Hepatocyte (in vitro differentiated cells): ENCODE measurements around the gene HEBP1. TPM values are rescaled to one million over a fixed set of nuclear protein-coding genes. Genes with fewer than 3 reads are reported as not detected.

Source experiments
- DNase-seq: peaks from one replicate; pipeline ENCODE4 v3.0.0-alpha.2; 2016; ENCODE audit warnings: low spot score
- H2AFZ ChIP-seq: fragments of 200-600 bp; sonication (generic); 2 replicates; pipeline ENCODE4 v1.6.0; 2016; ENCODE audit warnings: antibody characterized with exemption, mild to moderate bottlenecking
- H3K27ac ChIP-seq: fragments of 200-600 bp; sonication (generic); 2 replicates; pipeline ENCODE4 v1.5.1; 2016; ENCODE audit warnings: mild to moderate bottlenecking
- H3K27me3 ChIP-seq: fragments of 200-600 bp; sonication (generic); 2 replicates; pipeline ENCODE4 v1.6.1; 2016
- H3K36me3 ChIP-seq: fragments of 200-600 bp; sonication (generic); replicated peaks from 2 replicates; pipeline ENCODE4 v1.5.1; 2016; ENCODE audit warnings: low read depth; ENCODE audit not compliant: insufficient read depth
- H3K4me1 ChIP-seq: fragments of 200-600 bp; sonication (generic); 2 replicates; pipeline ENCODE4 v1.5.1; 2016; ENCODE audit warnings: mild to moderate bottlenecking, moderate library complexity; ENCODE audit not compliant: insufficient read depth
- H3K4me2 ChIP-seq: fragments of 200-600 bp; sonication (generic); 2 replicates; pipeline ENCODE4 v1.6.0; 2016
- H3K4me3 ChIP-seq: fragments of 200-600 bp; sonication (generic); 2 replicates; pipeline ENCODE4 v1.5.1; 2016; ENCODE audit warnings: mild to moderate bottlenecking
- H3K79me2 ChIP-seq: fragments of 200-600 bp; sonication (generic); 2 replicates; pipeline ENCODE4 v1.6.0; 2017; ENCODE audit warnings: mild to moderate bottlenecking
- H3K9me2 ChIP-seq: fragments of 200-600 bp; sonication (generic); replicated peaks from 2 replicates; pipeline ENCODE4 v1.6.0; 2017; ENCODE audit warnings: mild to moderate bottlenecking; ENCODE audit not compliant: insufficient read depth
- H3K9me3 ChIP-seq: fragments of 200-600 bp; sonication (generic); 2 replicates; pipeline ENCODE4 v1.5.1; 2016; ENCODE audit warnings: low read depth, mild to moderate bottlenecking
- H4K20me1 ChIP-seq: fragments of 200-600 bp; sonication (generic); 2 replicates; pipeline ENCODE4 v1.6.0; 2016; ENCODE audit warnings: mild to moderate bottlenecking; ENCODE audit not compliant: insufficient read depth, poor library complexity, severe bottlenecking
- CTCF ChIP-seq: fragments of 200-600 bp; sonication (generic); IDR thresholded peaks from 2 replicates; pipeline ENCODE4 v1.5.1; 2016; ENCODE audit warnings: antibody characterized with exemption, mild to moderate bottlenecking; ENCODE audit not compliant: poor library complexity
- EZH2 ChIP-seq: fragments of 200-600 bp; sonication (generic); IDR thresholded peaks from 2 replicates; pipeline ENCODE4 v1.6.1; 2016; ENCODE audit warnings: antibody characterized with exemption, mild to moderate bottlenecking, borderline replicate concordance
- EZH2phosphoT487 ChIP-seq: fragments of 200-600 bp; sonication (generic); IDR thresholded peaks from one replicate; pipeline ENCODE4 v1.6.1; 2018; ENCODE audit warnings: antibody characterized with exemption, mild to moderate bottlenecking, low read depth, moderate library complexity; ENCODE audit not compliant: unreplicated experiment, severe bottlenecking
- WGBS: methylation state at CpG from one replicate; pipeline ENCODE4 v1.1.6; 2016; ENCODE audit warnings: low lambda C conversion rate; ENCODE audit errors: missing lambda C conversion rate; 5-methylcytosine and 5-hydroxymethylcytosine counted together
- polyA plus RNA-seq: library from polyadenylated mRNA; unstranded; fragments of >200 nt; fragmentation: Nextera tagmentation; extraction: Ambion mirVana; gene quantifications from 2 replicates; pipeline ENCODE4 v1.2.1, GENCODE V29; 2016
- total RNA-seq: library from RNA; depleted of rRNA; stranded (reverse); fragments of >200 nt; gene quantifications from 2 replicates; pipeline ENCODE4 v1.2.3, GENCODE V29; 2014

Gene HEBP1
- total and polyA plus RNA-seq, 2 experiments from 2014 or later: 30.1 to 89.5 TPM

GRCh38 chr12:12954356-12954755 is 45.7 kb downstream of the HEBP1 start:
- Histone ChIP-seq H3K9me3 (no peaks in the 10 kb centered on the region), H3K27ac (no peak overlapping the region), H2AFZ (no peak overlapping the region), H3K36me3 (no peaks in the 10 kb centered on the region), H3K4me1 (no peaks in the 10 kb centered on the region), H3K4me3 (no peak overlapping the region), H3K79me2 (no peaks in the 10 kb centered on the region), H3K9me2 (no peaks in the 10 kb centered on the region), H3K27me3 (no peaks in the 10 kb centered on the region), H3K4me2 (no peak overlapping the region), H4K20me1 (no peaks in the 10 kb centered on the region)
- DNase-seq: no peak
- TF ChIP-seq EZH2phosphoT487 (no peak), EZH2 (no peak), CTCF (no peak)
- 46% methylated on average over 4 of the region's 4 CpGs for WGBS

- no peaks in the 10 kb centered on the region for H3K27me3 ChIP-seq
- WGBS: 94% methylated on average over 6 of the region's 6 CpGs
Measured at GRCh38 chr12:12952036-12952435, 48.0 kb downstream of the HEBP1 start, which contains the start of gene GPRC5D. Gene GPRC5D (minus strand): TSS chr12:12952170. CDS start chr12:12950384, 1,786 bp downstream.

GRCh38 chr12:12951504-12951903 is 48.6 kb downstream of the HEBP1 start:
- Histone ChIP-seq H3K4me3 (no peak overlapping the region), H3K4me2 (no peak overlapping the region)
- WGBS: 88% methylated on average over 1 of the region's 1 CpG

More at GRCh38 chr12:12952036-12952435, 48.0 kb downstream of the HEBP1 start, which contains the start of gene GPRC5D:
- no peaks in the 10 kb centered on the region for H3K36me3 ChIP-seq
- H3K9me3 ChIP-seq: no peaks in the 10 kb centered on the region
- no peaks in the 10 kb centered on the region for H3K4me1 ChIP-seq
- no peak for DNase-seq
- H3K4me2 ChIP-seq: no peak within 1 kb of the TSS
- H2AFZ ChIP-seq: no peak within 1 kb of the TSS
- H3K9me2 ChIP-seq: no peaks in the 10 kb centered on the region
- H3K27ac ChIP-seq: no peak within 1 kb of the TSS
- no peaks in the 10 kb centered on the region for H3K79me2 ChIP-seq
- no peaks in the 10 kb centered on the region for H4K20me1 ChIP-seq
- H3K4me3 ChIP-seq: no peak within 1 kb of the TSS
- TF ChIP-seq EZH2 (no peak), CTCF (no peak), EZH2phosphoT487 (no peak)

More at GRCh38 chr12:12951504-12951903, 48.6 kb downstream of the HEBP1 start:
- DNase-seq: no peak
- no peaks in the 10 kb centered on the region for H3K9me2 ChIP-seq
- H4K20me1 ChIP-seq: no peaks in the 10 kb centered on the region
- no peaks in the 10 kb centered on the region for H3K79me2 ChIP-seq
- H3K9me3 ChIP-seq: no peaks in the 10 kb centered on the region
- no peak for TF ChIP-seq CTCF
- TF ChIP-seq EZH2phosphoT487: no peak
- no peak for TF ChIP-seq EZH2
- no peak overlapping the region for H3K27ac ChIP-seq
- H3K4me1 ChIP-seq: no peaks in the 10 kb centered on the region
- no peaks in the 10 kb centered on the region for H3K36me3 ChIP-seq
- H2AFZ ChIP-seq: no peak overlapping the region
- no peaks in the 10 kb centered on the region for H3K27me3 ChIP-seq
